DND-41 (cell line): ENCODE measurements around the gene ZDHHC11B.
"Not testable (repeated sequence)": the region's sequence is repeated elsewhere in the genome, so short reads cannot be mapped to it uniquely, and the experiment has no call there.

Experiments
- ATAC-seq: fragments of 200-7000 bp; cut with Tn5 transposase; 3 replicates; pipeline ENCODE4 v1.9.1; 2021; ENCODE audit warnings: low read depth; ENCODE audit not compliant: insufficient read depth
- DNase-seq: peaks from one replicate; pipeline ENCODE4 v3.0.0-alpha.2; 2020
- H2AFZ ChIP-seq: 2 replicates; pipeline ENCODE4 v1.6.0; 2012; ENCODE audit warnings: low read depth, low read length
- H3K27ac ChIP-seq: 2 replicates; pipeline ENCODE4 v1.5.1; 2012; ENCODE audit warnings: low read length, inconsistent platforms
- H3K27me3 ChIP-seq: fragments of 200-600 bp; sonication (generic); 2 replicates; pipeline ENCODE4 v1.6.0; 2012; ENCODE audit warnings: low read length, mild to moderate bottlenecking, inconsistent platforms; ENCODE audit not compliant: insufficient read depth, poor library complexity
- H3K36me3 ChIP-seq: 2 replicates; pipeline ENCODE4 v1.5.1; 2012; ENCODE audit warnings: low read length, inconsistent platforms; ENCODE audit not compliant: insufficient read depth
- H3K4me1 ChIP-seq: 2 replicates; pipeline ENCODE4 v1.5.1; 2012; ENCODE audit warnings: mild to moderate bottlenecking, low read length; ENCODE audit not compliant: insufficient read depth
- H3K4me2 ChIP-seq: 2 replicates; pipeline ENCODE4 v1.6.0; 2012; ENCODE audit warnings: mild to moderate bottlenecking, moderate library complexity, low read length, inconsistent platforms; ENCODE audit not compliant: insufficient read depth
- H3K4me3 ChIP-seq, 2 experiments: fragments of 200-600 bp in 1 of 2; shearing (Covaris generic) in 1 of 2; 2 replicates each; pipeline ENCODE4 v1.5.1; 2012 to 2016; ENCODE audit warnings: inconsistent platforms in 2 of 2, low read length in 2 of 2, mild to moderate bottlenecking in 2 of 2, low read depth in 1 of 2, moderate library complexity in 1 of 2
- H3K79me2 ChIP-seq: 2 replicates; pipeline ENCODE4 v1.6.0; 2012; ENCODE audit warnings: low read length, inconsistent platforms; ENCODE audit not compliant: insufficient read depth
- H3K9ac ChIP-seq: 2 replicates; pipeline ENCODE4 v1.6.0; 2012; ENCODE audit warnings: low read depth, mild to moderate bottlenecking, inconsistent platforms, low read length, moderate library complexity
- H3K9me3 ChIP-seq: 2 replicates; pipeline ENCODE4 v1.5.1; 2012; ENCODE audit warnings: low read length, moderate library complexity, mild to moderate bottlenecking, inconsistent platforms; ENCODE audit not compliant: insufficient read depth, severe bottlenecking
- H4K20me1 ChIP-seq: 2 replicates; pipeline ENCODE4 v1.6.0; 2012; ENCODE audit warnings: low read length; ENCODE audit not compliant: insufficient read depth
- CTCF ChIP-seq: IDR thresholded peaks from 2 replicates; pipeline ENCODE4 v1.5.1; 2012; ENCODE audit warnings: borderline replicate concordance, low read length, moderate library complexity, mild to moderate bottlenecking; ENCODE audit not compliant: poor library complexity, severe bottlenecking; ENCODE audit errors: extremely low read depth
- EZH2 ChIP-seq: IDR thresholded peaks from 3 replicates; pipeline ENCODE4 v1.6.1; 2012; ENCODE audit warnings: borderline replicate concordance, low read depth, mild to moderate bottlenecking, moderate library complexity, low read length, inconsistent platforms; ENCODE audit not compliant: severe bottlenecking

Gene ZDHHC11B

DNA sequence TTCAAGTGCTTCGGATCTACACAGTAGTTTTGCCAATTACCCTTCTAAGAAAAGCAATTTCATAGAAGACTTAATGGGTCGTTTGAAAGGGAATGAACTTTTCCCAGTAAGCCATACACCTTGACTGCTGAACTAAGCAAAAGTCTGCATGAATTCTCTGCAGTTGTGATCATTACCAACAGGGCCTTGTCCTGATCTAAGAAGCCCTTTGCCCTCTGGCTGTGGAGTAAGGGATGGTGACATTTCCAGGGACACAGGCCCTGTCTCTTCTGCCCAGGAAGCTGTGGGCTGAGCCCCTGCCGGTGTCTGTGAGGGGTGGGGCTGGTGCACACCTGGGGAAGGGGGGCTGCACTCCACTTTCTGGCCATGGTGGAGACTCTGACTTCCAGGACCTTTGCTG lies 35.7 kb upstream of the ZDHHC11B start:
- Histone ChIP-seq H2AFZ (no peak overlapping the region), H3K36me3 (no peaks in the 10 kb centered on the region), H3K4me1 (no peaks in the 10 kb centered on the region), H3K9ac (no peak overlapping the region), H3K9me3 (peaks cover 7% of the 10 kb centered on the region), H3K27me3 (no peaks in the 10 kb centered on the region), H3K4me3 (no peak overlapping the region), H3K79me2 (no peaks in the 10 kb centered on the region), H3K27ac (no peak overlapping the region), H3K4me2 (no peak overlapping the region), H4K20me1 (no peaks in the 10 kb centered on the region)
- DNase-seq (no peak), ATAC-seq (no peak)
- TF ChIP-seq CTCF (no peak), EZH2 (no peak)

GRCh38 chr5:819078-819477 lies 34.5 kb upstream of the ZDHHC11B start:
- H3K4me1 ChIP-seq, result no peaks in the 10 kb centered on the region
- ATAC-seq, result no peak

GRCh38 chr5:816176-816575 lies 31.6 kb upstream of the ZDHHC11B start:
- Histone ChIP-seq H3K4me1 (no peaks in the 10 kb centered on the region), H3K27me3 (no peaks in the 10 kb centered on the region), H3K4me2 (no peak overlapping the region), H3K9me3 (peaks cover 8% of the 10 kb centered on the region), H3K27ac (no peak overlapping the region), H3K9ac (no peak overlapping the region), H2AFZ (no peak overlapping the region), H4K20me1 (no peaks in the 10 kb centered on the region), H3K79me2 (no peaks in the 10 kb centered on the region), H3K36me3 (no peaks in the 10 kb centered on the region), H3K4me3 (no peak overlapping the region)
- ATAC-seq (no peak), DNase-seq (no peak)
- no peak for TF ChIP-seq EZH2
- no peak for TF ChIP-seq CTCF

More at GRCh38 chr5:819078-819477, 34.5 kb upstream of the ZDHHC11B start:
- H4K20me1 ChIP-seq, result no peaks in the 10 kb centered on the region
- H3K4me3 ChIP-seq, result no peak overlapping the region
- no peak overlapping the region for H3K9ac ChIP-seq
- no peaks in the 10 kb centered on the region for H3K36me3 ChIP-seq
- no peak overlapping the region for H3K27ac ChIP-seq
- no peak overlapping the region for H3K4me2 ChIP-seq
- TF ChIP-seq CTCF (no peak), EZH2 (no peak)
- no peak for DNase-seq
- no peaks in the 10 kb centered on the region for H3K27me3 ChIP-seq
- H2AFZ ChIP-seq, result no peak overlapping the region
- peaks cover 8% of the 10 kb centered on the region for H3K9me3 ChIP-seq
- no peaks in the 10 kb centered on the region for H3K79me2 ChIP-seq

- no peak overlapping the region for H3K4me3 ChIP-seq
- TF ChIP-seq EZH2, result no peak
- TF ChIP-seq CTCF, result no peak
Measured at GRCh38 chr5:815449-815848, 30.9 kb upstream of the ZDHHC11B start.

GRCh38 chr5:813575-813974 lies 29.0 kb upstream of the ZDHHC11B start:
- H3K27me3 ChIP-seq, H3K4me3 ChIP-seq, H3K9me3 ChIP-seq, H3K4me1 ChIP-seq, H2AFZ ChIP-seq, H4K20me1 ChIP-seq, H3K9ac ChIP-seq, H3K4me2 ChIP-seq, H3K36me3 ChIP-seq, H3K27ac ChIP-seq, H3K79me2 ChIP-seq, DNase-seq: not testable (repeated sequence)
- ATAC-seq, result peak; percentile 17; the same call in 1 of the 3 replicates

More at GRCh38 chr5:815449-815848, 30.9 kb upstream of the ZDHHC11B start:
- Histone ChIP-seq H3K36me3 (no peaks in the 10 kb centered on the region), H3K4me2 (no peak overlapping the region), H3K79me2 (no peaks in the 10 kb centered on the region), H2AFZ (no peak overlapping the region), H3K27me3 (no peaks in the 10 kb centered on the region), H3K9ac (no peak overlapping the region), H3K9me3 (peaks cover 8% of the 10 kb centered on the region), H4K20me1 (no peaks in the 10 kb centered on the region), H3K4me1 (no peaks in the 10 kb centered on the region), H3K27ac (no peak overlapping the region)
- DNase-seq, result no peak
- ATAC-seq, result no peak
